Measurements from ENCODE around the gene ACVR1B.

Gene ACVR1B

GRCh38 chr12:51910691-51911090 is 40.8 kb upstream of the ACVR1B start:
- H3K27ac ChIP-seq (ENCODE audit: low read depth, low read length), result no peak overlapping the region
- peaks cover 50% of the 10 kb centered on the region for H3K27me3 ChIP-seq (ENCODE audit: insufficient read depth, low read length)

GRCh38 chr12:51911307-51911706 is 40.2 kb upstream of the ACVR1B start:
- no peaks in the 10 kb centered on the region for H3K9me3 ChIP-seq (ENCODE audit: insufficient read depth, low read depth, low read length)
- no peak overlapping the region for H3K9ac ChIP-seq (ENCODE audit: low read depth, low read length)
- H3K4me1 ChIP-seq (ENCODE audit: insufficient read depth, low read length), result 0 out of 2 replicates have a peak, but pooled peaks cover 8% of the 10 kb centered on the region
- no peaks in the 10 kb centered on the region for H3K36me3 ChIP-seq (ENCODE audit: insufficient read depth, low read length)
- no peak overlapping the region for H3K4me3 ChIP-seq (ENCODE audit: low read length)
- no peak overlapping the region for H3K27ac ChIP-seq (ENCODE audit: low read depth, low read length)
- peaks cover 44% of the 10 kb centered on the region for H3K27me3 ChIP-seq (ENCODE audit: insufficient read depth, low read length)
- 88% methylated on average over 6 of the region's 6 CpGs for WGBS

More at GRCh38 chr12:51910691-51911090, 40.8 kb upstream of the ACVR1B start:
- H3K9ac ChIP-seq (ENCODE audit: low read depth, low read length), result no peak overlapping the region
- no peak overlapping the region for H3K4me3 ChIP-seq (ENCODE audit: low read length)
- H3K36me3 ChIP-seq (ENCODE audit: insufficient read depth, low read length), result no peaks in the 10 kb centered on the region
- peaks cover 14% of the 10 kb centered on the region; the same call in 1 of the 2 replicates for H3K4me1 ChIP-seq (ENCODE audit: insufficient read depth, low read length)
- 77% methylated on average over 3 of the region's 3 CpGs for WGBS
- no peaks in the 10 kb centered on the region for H3K9me3 ChIP-seq (ENCODE audit: insufficient read depth, low read depth, low read length)

- peaks cover 37% of the 10 kb centered on the region for H3K27me3 ChIP-seq (ENCODE audit: insufficient read depth, low read length)
- no peaks in the 10 kb centered on the region for H3K36me3 ChIP-seq (ENCODE audit: insufficient read depth, low read length)
- no peaks in the 10 kb centered on the region for H3K9me3 ChIP-seq (ENCODE audit: insufficient read depth, low read depth, low read length)
- H3K4me3 ChIP-seq (ENCODE audit: low read length), result no peak overlapping the region
- no peak overlapping the region for H3K9ac ChIP-seq (ENCODE audit: low read depth, low read length)
- H3K27ac ChIP-seq (ENCODE audit: low read depth, low read length), result no peak overlapping the region
- H3K4me1 ChIP-seq (ENCODE audit: insufficient read depth, low read length), result 0 out of 2 replicates have a peak, but pooled peaks cover 5% of the 10 kb centered on the region
- WGBS, result 67% methylated on average over 8 of the region's 8 CpGs
These were observed 39.4 kb upstream of the ACVR1B start for GRCh38 chr12:51911788-51912711.

- Histone ChIP-seq H3K27ac (ENCODE audit: low read depth, low read length) (no peak overlapping the region), H3K27me3 (ENCODE audit: insufficient read depth, low read length) (peaks cover 24% of the 10 kb centered on the region), H3K9me3 (ENCODE audit: insufficient read depth, low read depth, low read length) (no peaks in the 10 kb centered on the region), H3K9ac (ENCODE audit: low read depth, low read length) (no peak overlapping the region), H3K36me3 (ENCODE audit: insufficient read depth, low read length) (no peaks in the 10 kb centered on the region), H3K4me3 (ENCODE audit: low read length) (no peak overlapping the region), H3K4me1 (ENCODE audit: insufficient read depth, low read length) (0 out of 2 replicates have a peak, but pooled peaks cover 5% of the 10 kb centered on the region)
- WGBS, result 80% methylated on average over 29 of the region's 30 CpGs
These were observed 38.1 kb upstream of the ACVR1B start for GRCh38 chr12:51913071-51914033.

GRCh38 chr12:51914034-51914923 is 37.2 kb upstream of the ACVR1B start:
- no peak overlapping the region for H3K4me3 ChIP-seq (ENCODE audit: low read length)
- no peaks in the 10 kb centered on the region for H3K9me3 ChIP-seq (ENCODE audit: insufficient read depth, low read depth, low read length)
- no peaks in the 10 kb centered on the region for H3K36me3 ChIP-seq (ENCODE audit: insufficient read depth, low read length)
- WGBS, result 95% methylated on average over 17 of the region's 17 CpGs
- H3K4me1 ChIP-seq (ENCODE audit: insufficient read depth, low read length), result 0 out of 2 replicates have a peak, but pooled peaks cover 5% of the 10 kb centered on the region
- no peak overlapping the region for H3K27ac ChIP-seq (ENCODE audit: low read depth, low read length)
- no peak overlapping the region for H3K9ac ChIP-seq (ENCODE audit: low read depth, low read length)
- peaks cover 14% of the 10 kb centered on the region for H3K27me3 ChIP-seq (ENCODE audit: insufficient read depth, low read length)

GRCh38 chr12:51915003-51915625 is 36.4 kb upstream of the ACVR1B start:
- Histone ChIP-seq H3K4me3 (ENCODE audit: low read length) (no peak overlapping the region), H3K9ac (ENCODE audit: low read depth, low read length) (no peak overlapping the region), H3K9me3 (ENCODE audit: insufficient read depth, low read depth, low read length) (no peaks in the 10 kb centered on the region), H3K36me3 (ENCODE audit: insufficient read depth, low read length) (no peaks in the 10 kb centered on the region), H3K4me1 (ENCODE audit: insufficient read depth, low read length) (0 out of 2 replicates have a peak, but pooled peaks cover 5% of the 10 kb centered on the region), H3K27me3 (ENCODE audit: insufficient read depth, low read length) (peaks cover 6% of the 10 kb centered on the region; the same call in 1 of the 2 replicates), H3K27ac (ENCODE audit: low read depth, low read length) (no peak overlapping the region)
- WGBS, result 89% methylated on average over 26 of the region's 28 CpGs

GRCh38 chr12:51915951-51916350 is 35.5 kb upstream of the ACVR1B start:
- no peaks in the 10 kb centered on the region for H3K27me3 ChIP-seq (ENCODE audit: insufficient read depth, low read length)
- no peaks in the 10 kb centered on the region for H3K9me3 ChIP-seq (ENCODE audit: insufficient read depth, low read depth, low read length)
- H3K9ac ChIP-seq (ENCODE audit: low read depth, low read length), result no peak overlapping the region
- H3K4me1 ChIP-seq (ENCODE audit: insufficient read depth, low read length), result peaks cover 6% of the 10 kb centered on the region; the same call in 1 of the 2 replicates
- WGBS, result 96% methylated on average over 11 of the region's 11 CpGs
- H3K36me3 ChIP-seq (ENCODE audit: insufficient read depth, low read length), result no peaks in the 10 kb centered on the region
- no peak overlapping the region for H3K27ac ChIP-seq (ENCODE audit: low read depth, low read length)
- no peak overlapping the region for H3K4me3 ChIP-seq (ENCODE audit: low read length)

GRCh38 chr12:51917041-51917590 is 34.4 kb upstream of the ACVR1B start:
- Histone ChIP-seq H3K9ac (ENCODE audit: low read depth, low read length) (no peak overlapping the region), H3K36me3 (ENCODE audit: insufficient read depth, low read length) (no peaks in the 10 kb centered on the region), H3K4me3 (ENCODE audit: low read length) (no peak overlapping the region), H3K27me3 (ENCODE audit: insufficient read depth, low read length) (no peaks in the 10 kb centered on the region), H3K9me3 (ENCODE audit: insufficient read depth, low read depth, low read length) (no peaks in the 10 kb centered on the region), H3K27ac (ENCODE audit: low read depth, low read length) (no peak overlapping the region), H3K4me1 (ENCODE audit: insufficient read depth, low read length) (peaks cover 11% of the 10 kb centered on the region; the same call in 1 of the 2 replicates)
- 93% methylated on average over 10 of the region's 10 CpGs for WGBS

GRCh38 chr12:51917746-51918453 is 33.6 kb upstream of the ACVR1B start:
- H3K27me3 ChIP-seq (ENCODE audit: insufficient read depth, low read length), result no peaks in the 10 kb centered on the region
- H3K9me3 ChIP-seq (ENCODE audit: insufficient read depth, low read depth, low read length), result no peaks in the 10 kb centered on the region
- H3K4me1 ChIP-seq (ENCODE audit: insufficient read depth, low read length), result peaks cover 5% of the 10 kb centered on the region; the same call in 1 of the 2 replicates
- no peak overlapping the region for H3K4me3 ChIP-seq (ENCODE audit: low read length)
- no peaks in the 10 kb centered on the region for H3K36me3 ChIP-seq (ENCODE audit: insufficient read depth, low read length)
- no peak overlapping the region for H3K27ac ChIP-seq (ENCODE audit: low read depth, low read length)
- WGBS, result 83% methylated on average over 16 of the region's 16 CpGs
- H3K9ac ChIP-seq (ENCODE audit: low read depth, low read length), result no peak overlapping the region
